Cardiac muscle cell (in vitro differentiated cells and primary cell): ENCODE measurements around the gene PANK4. TPM values are rescaled to one million over a fixed set of nuclear protein-coding genes. Genes with fewer than 3 reads are reported as not detected.

ENCODE experiments used
- DNase-seq, 2 donors: peaks; one replicate each; pipeline versions ENCODE4 v3.0.0 to v3.0.0-alpha.2; 2010 to 2017; ENCODE audit warnings: low read depth in 1 of 2, low spot score in 1 of 2
- H3K27ac ChIP-seq: fragments of 200-600 bp; sonication (generic); 2 replicates; pipeline ENCODE4 v1.5.1; 2016
- H3K27me3 ChIP-seq: fragments of 200-600 bp; sonication (generic); 2 replicates; pipeline ENCODE4 v1.6.0; 2016; ENCODE audit warnings: control low read depth
- H3K36me3 ChIP-seq: fragments of 200-600 bp; sonication (generic); 2 replicates; pipeline ENCODE4 v1.5.1; 2016; ENCODE audit warnings: control low read depth
- H3K4me1 ChIP-seq: fragments of 200-600 bp; sonication (generic); 2 replicates; pipeline ENCODE4 v1.8.1; 2017; ENCODE audit warnings: low read depth, mild to moderate bottlenecking, mixed run types
- H3K4me3 ChIP-seq: fragments of 200-600 bp; sonication (generic); 2 replicates; pipeline ENCODE4 v1.5.1; 2016; ENCODE audit warnings: mild to moderate bottlenecking
- H3K9me3 ChIP-seq: fragments of 200-600 bp; sonication (generic); 2 replicates; pipeline ENCODE4 v1.5.1; 2017; ENCODE audit warnings: low read depth, mild to moderate bottlenecking, control low read depth
- polyA plus RNA-seq: library from polyadenylated mRNA; unstranded; fragments of >200 nt; fragmentation: Nextera tagmentation; extraction: Ambion mirVana; gene quantifications from 2 replicates; pipeline ENCODE4 v1.2.1, GENCODE V29; 2016
- total RNA-seq: library from RNA; depleted of rRNA; stranded (reverse); fragments of >200 nt; gene quantifications from 2 replicates; pipeline ENCODE4 v1.2.3, GENCODE V29; 2016
- TF ChIP-seq, protein P1 (sequence below): IDR thresholded peaks from 2 replicates; pipeline ENCODE4 v1.5.1; 2012; ENCODE audit warnings: low read depth, mild to moderate bottlenecking, low read length

PANK4 gene
- total and polyA plus RNA-seq, 2 experiments from 2014 or later = 44.5 to 63.2 TPM

DNA sequence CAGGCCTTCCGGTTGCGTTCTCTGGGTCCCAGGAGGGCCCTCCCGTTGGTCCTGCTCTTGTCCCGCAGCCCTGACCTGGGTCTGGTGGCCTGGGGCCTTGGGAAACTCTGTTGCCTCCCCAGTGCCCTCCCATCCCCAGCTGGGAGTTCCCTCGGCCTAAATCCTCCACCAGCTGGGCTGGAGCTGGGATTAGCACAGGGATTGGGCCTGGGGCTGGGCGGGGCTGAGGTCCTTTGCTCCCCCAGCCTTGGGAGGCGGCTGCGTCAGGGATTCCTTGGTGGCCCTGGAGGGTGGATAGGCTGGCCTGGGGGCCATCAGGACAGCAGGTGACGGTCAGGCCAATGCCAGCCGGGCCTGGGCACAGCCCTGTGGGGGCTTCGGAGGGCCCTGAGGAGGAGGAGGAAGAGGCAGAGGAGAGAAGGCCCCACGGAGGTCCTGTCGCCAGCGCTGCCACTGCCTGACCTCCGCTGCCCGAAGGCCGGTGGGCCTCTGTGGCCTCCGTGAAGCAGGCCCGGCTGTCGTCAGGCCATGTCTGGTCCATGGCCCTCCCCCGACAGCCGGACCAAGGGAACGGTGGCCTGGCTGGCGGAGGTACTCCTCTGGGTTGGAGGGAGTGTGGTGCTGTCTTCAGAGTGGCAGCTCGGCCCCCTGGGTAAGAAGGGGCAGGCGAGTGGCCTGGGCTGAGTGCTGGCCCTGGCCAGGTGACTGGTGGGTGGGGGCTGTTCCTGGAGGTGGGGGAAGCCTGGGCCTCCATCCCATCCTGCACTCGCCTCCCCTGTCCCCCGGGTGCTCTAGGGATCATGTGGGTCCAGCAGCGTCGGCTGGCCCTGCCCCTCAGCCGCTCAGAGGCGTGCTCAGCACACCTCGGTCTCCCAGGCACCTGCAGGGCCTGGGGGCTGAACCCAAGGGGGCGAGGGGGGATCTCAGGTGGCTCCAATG lies 50.1 kb downstream of the PANK4 start, which contains the start of gene PLCH2:
TSS of gene PLCH2 (plus strand) at position 229 of the 939 bp plus-strand sequence. CDS start at position 529, 300 bp downstream.
- peaks cover 18% of the 10 kb centered on the region for H3K4me1 ChIP-seq
- no peaks in the 10 kb centered on the region for H3K36me3 ChIP-seq
- DNase-seq = no peak
- no peaks in the 10 kb centered on the region for H3K9me3 ChIP-seq
- H3K27me3 ChIP-seq = no peaks in the 10 kb centered on the region
- TF ChIP-seq, protein P1, sequence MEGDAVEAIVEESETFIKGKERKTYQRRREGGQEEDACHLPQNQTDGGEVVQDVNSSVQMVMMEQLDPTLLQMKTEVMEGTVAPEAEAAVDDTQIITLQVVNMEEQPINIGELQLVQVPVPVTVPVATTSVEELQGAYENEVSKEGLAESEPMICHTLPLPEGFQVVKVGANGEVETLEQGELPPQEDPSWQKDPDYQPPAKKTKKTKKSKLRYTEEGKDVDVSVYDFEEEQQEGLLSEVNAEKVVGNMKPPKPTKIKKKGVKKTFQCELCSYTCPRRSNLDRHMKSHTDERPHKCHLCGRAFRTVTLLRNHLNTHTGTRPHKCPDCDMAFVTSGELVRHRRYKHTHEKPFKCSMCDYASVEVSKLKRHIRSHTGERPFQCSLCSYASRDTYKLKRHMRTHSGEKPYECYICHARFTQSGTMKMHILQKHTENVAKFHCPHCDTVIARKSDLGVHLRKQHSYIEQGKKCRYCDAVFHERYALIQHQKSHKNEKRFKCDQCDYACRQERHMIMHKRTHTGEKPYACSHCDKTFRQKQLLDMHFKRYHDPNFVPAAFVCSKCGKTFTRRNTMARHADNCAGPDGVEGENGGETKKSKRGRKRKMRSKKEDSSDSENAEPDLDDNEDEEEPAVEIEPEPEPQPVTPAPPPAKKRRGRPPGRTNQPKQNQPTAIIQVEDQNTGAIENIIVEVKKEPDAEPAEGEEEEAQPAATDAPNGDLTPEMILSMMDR = no peak
- no peak within 1 kb of the TSS for H3K4me3 ChIP-seq
- no peak within 1 kb of the TSS for H3K27ac ChIP-seq

GRCh38 chr1:2475571-2475970 lies 50.8 kb downstream of the PANK4 start:
- peaks cover 18% of the 10 kb centered on the region for H3K4me1 ChIP-seq

GRCh38 chr1:2474933-2475371 lies 51.4 kb downstream of the PANK4 start:
- no peak for DNase-seq
- Histone ChIP-seq H3K36me3 (no peaks in the 10 kb centered on the region), H3K9me3 (no peaks in the 10 kb centered on the region), H3K4me1 (peaks cover 18% of the 10 kb centered on the region), H3K27ac (no peak overlapping the region), H3K27me3 (no peaks in the 10 kb centered on the region), H3K4me3 (no peak overlapping the region)
- TF ChIP-seq, protein P1 = no peak

More at GRCh38 chr1:2475571-2475970, 50.8 kb downstream of the PANK4 start:
- Histone ChIP-seq H3K36me3 (no peaks in the 10 kb centered on the region), H3K27me3 (no peaks in the 10 kb centered on the region), H3K27ac (no peak overlapping the region), H3K9me3 (no peaks in the 10 kb centered on the region), H3K4me3 (no peak overlapping the region)
- DNase-seq = no peak
- TF ChIP-seq, protein P1 = no peak

DNA sequence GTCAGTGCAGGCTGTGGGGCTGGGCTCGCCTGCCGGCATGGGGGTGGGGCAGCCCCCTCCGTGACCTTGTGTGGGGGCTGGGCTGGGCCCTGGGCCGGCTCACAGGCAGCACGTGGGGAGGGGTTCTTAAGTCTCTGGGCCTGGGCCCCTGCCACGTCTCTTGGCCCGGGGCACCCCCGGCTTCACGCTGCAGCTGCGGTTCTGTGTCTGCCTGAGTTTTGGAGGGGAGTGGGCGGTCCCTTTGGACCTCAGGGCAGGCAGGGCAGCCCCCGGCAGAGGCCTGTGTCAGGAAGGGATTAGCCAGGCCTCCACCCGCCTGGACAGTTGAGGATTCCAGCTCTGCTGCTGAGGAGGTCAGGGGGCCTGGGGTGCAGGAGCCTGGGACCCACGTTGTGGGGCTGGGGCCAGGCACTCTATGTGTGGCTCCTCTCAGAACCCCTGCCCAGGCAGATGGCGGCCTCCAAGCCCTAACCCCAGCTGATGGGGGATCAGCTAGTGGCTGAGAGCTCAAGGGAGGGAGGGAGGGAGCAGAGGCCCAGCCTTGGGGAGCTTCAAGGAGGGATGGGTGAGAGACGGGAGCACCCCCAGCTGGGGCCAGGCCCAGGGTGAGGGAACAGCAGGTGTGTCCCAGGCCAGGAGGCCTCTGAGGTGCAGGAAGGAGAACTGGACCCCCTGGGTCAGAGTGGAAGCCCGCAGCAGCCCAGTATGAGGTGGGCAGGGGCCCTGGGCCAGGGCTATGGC lies 52.1 kb downstream of the PANK4 start:
- H3K4me1 ChIP-seq = peaks cover 18% of the 10 kb centered on the region
- H3K9me3 ChIP-seq = no peaks in the 10 kb centered on the region
- no peak overlapping the region for H3K4me3 ChIP-seq
- TF ChIP-seq, protein P1 = no peak
- peak in 1 of 2 donors; percentile 36 for DNase-seq
- H3K36me3 ChIP-seq = no peaks in the 10 kb centered on the region
- no peaks in the 10 kb centered on the region for H3K27me3 ChIP-seq
- no peak overlapping the region for H3K27ac ChIP-seq

- DNase-seq = no peak
- TF ChIP-seq, protein P1 = no peak
Observed at GRCh38 chr1:2473198-2473597, 53.2 kb downstream of the PANK4 start.

More at GRCh38 chr1:2473198-2473597, 53.2 kb downstream of the PANK4 start:
- Histone ChIP-seq H3K4me1 (peaks cover 18% of the 10 kb centered on the region), H3K4me3 (no peak overlapping the region), H3K9me3 (no peaks in the 10 kb centered on the region), H3K27ac (no peak overlapping the region), H3K36me3 (no peaks in the 10 kb centered on the region), H3K27me3 (no peaks in the 10 kb centered on the region)
